A673 (cell line): Measurements from ENCODE around the gene OR51B2. TPM values are rescaled to one million over a fixed set of nuclear protein-coding genes. Genes with fewer than 3 reads are reported as not detected.

Experiments used
- BruUV-seq: library from RNA; stranded (reverse); fragments of 400-500 nt; replicated peaks from 2 replicates; lab custom pipeline; 2021; lab: Mats Ljungman, UMichigan
- CTCF ChIA-PET: fragments of 300-600 bp; sonication (Branson Sonifier 250); formaldehyde crosslinking; loops from one replicate; lab custom pipeline; 2022; ENCODE audit warnings: antibody characterized with exemption; lab: Charles Lee
- POLR2A ChIA-PET: fragments of 300-600 bp; sonication (Branson Sonifier 250); formaldehyde crosslinking; loops from one replicate; lab custom pipeline; 2022; ENCODE audit warnings: antibody characterized with exemption; ENCODE audit not compliant: low non-redundant PET; lab: Charles Lee
- DNase-seq: peaks from one replicate; pipeline ENCODE4 v3.0.0-alpha.2; 2015; ENCODE audit warnings: low spot score
- H3K27ac ChIP-seq: fragments of 200-600 bp; sonication (generic); 2 replicates; pipeline ENCODE4 v1.5.1; 2016; ENCODE audit warnings: mixed run types, low read depth, mild to moderate bottlenecking, mixed read lengths, antibody characterized with exemption, low read length; ENCODE audit not compliant: poor library complexity, severe bottlenecking
- H3K27me3 ChIP-seq: fragments of 200-600 bp; sonication (generic); replicated peaks from 2 replicates; pipeline ENCODE4 v1.6.1; 2017; ENCODE audit warnings: mixed run types, low read depth, mild to moderate bottlenecking, mixed read lengths, antibody characterized with exemption, low read length; ENCODE audit not compliant: insufficient read depth, poor library complexity
- H3K36me3 ChIP-seq: fragments of 200-600 bp; sonication (generic); 2 replicates; pipeline ENCODE4 v1.6.1; 2016; ENCODE audit warnings: mixed run types, mild to moderate bottlenecking, mixed read lengths, antibody characterized with exemption, low read length; ENCODE audit not compliant: insufficient read depth, poor library complexity, severe bottlenecking
- H3K4me1 ChIP-seq: fragments of 200-600 bp; sonication (generic); 2 replicates; pipeline ENCODE4 v1.6.1; 2017; ENCODE audit warnings: mixed run types, mild to moderate bottlenecking, mixed read lengths, antibody characterized with exemption, low read length; ENCODE audit not compliant: insufficient read depth, poor library complexity, severe bottlenecking
- H3K4me3 ChIP-seq: fragments of 200-600 bp; sonication (generic); 2 replicates; pipeline ENCODE4 v1.5.1; 2016; ENCODE audit warnings: low read depth, mixed run types, mild to moderate bottlenecking, mixed read lengths, low read length; ENCODE audit not compliant: poor library complexity, severe bottlenecking
- H3K9me3 ChIP-seq: fragments of 200-600 bp; sonication (generic); 2 replicates; pipeline ENCODE4 v1.6.1; 2016; ENCODE audit warnings: mixed run types, low read depth, mild to moderate bottlenecking, mixed read lengths, antibody characterized with exemption, low read length; ENCODE audit not compliant: poor library complexity, severe bottlenecking
- EZH2 ChIP-seq: fragments of 200-600 bp; sonication (generic); IDR thresholded peaks from 2 replicates; pipeline ENCODE4 v1.6.1; 2017; ENCODE audit warnings: borderline replicate concordance, low read depth, mild to moderate bottlenecking, mixed read lengths, antibody characterized with exemption, low read length; ENCODE audit not compliant: poor library complexity, severe bottlenecking
- intact Hi-C: fragments of 100-400 bp; cut with micrococcal nuclease; formaldehyde crosslinking; loops from one replicate; pipeline ENCODE4 v1.10.0; 2022; ENCODE audit not compliant: unreplicated experiment
- total RNA-seq: library from RNA; stranded (reverse); gene quantifications from 2 replicates; pipeline ENCODE4 v1.2.3, GENCODE V29; 2021
- TF ChIP-seq, protein P1 (sequence below): fragments of 300-800, 200-600 bp; sonication (generic); conservative IDR thresholded peaks from 2 replicates; pipeline ENCODE4 v1.5.1; 2017; ENCODE audit warnings: low read depth, mild to moderate bottlenecking, antibody characterized with exemption, low read length, moderate library complexity, mixed read lengths

The OR51B2 gene
- total RNA-seq, 1 experiment from 2014 or later, result not detected

DNA sequence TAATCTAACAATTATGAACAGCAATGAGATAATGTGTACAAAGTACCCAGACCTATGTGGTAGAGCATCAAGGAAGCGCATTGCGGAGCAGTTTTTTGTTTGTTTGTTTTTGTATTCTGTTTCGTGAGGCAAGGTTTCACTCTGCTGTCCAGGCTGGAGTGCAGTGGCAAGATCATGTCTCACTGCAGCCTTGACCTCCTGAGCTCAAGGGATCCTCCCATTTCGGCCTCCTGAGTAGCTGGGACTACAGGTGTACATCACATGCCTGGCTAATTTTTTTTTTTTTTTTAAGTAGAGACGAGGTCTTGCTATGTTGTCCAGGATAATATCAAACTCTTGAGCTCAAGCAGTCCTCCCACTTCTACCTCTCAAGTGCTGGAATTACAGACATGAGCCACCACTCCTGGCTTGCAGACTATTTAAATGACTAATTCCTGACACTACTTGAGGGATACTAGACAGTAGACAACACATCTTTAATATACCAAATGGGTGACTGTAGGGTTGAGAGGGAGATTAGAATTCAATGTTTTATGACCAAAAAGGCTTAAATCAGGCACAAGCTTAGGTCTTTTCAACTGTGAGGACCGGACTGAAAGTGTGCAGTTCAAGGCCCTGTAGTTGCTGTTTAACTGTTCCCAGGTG, 35.1 kb downstream of the OR51B2 start:
- Histone ChIP-seq H3K9me3 (no peaks in the 10 kb centered on the region), H3K4me1 (no peaks in the 10 kb centered on the region), H3K27me3 (no peaks in the 10 kb centered on the region), H3K4me3 (no peak overlapping the region), H3K27ac (no peak overlapping the region), H3K36me3 (no peaks in the 10 kb centered on the region)
- CTCF ChIA-PET, result no interaction called here
- intact Hi-C loops, result no loop called here
- no TSS peak for BruUV-seq
- TF ChIP-seq EZH2, result no peak
- TF ChIP-seq, protein P1, sequence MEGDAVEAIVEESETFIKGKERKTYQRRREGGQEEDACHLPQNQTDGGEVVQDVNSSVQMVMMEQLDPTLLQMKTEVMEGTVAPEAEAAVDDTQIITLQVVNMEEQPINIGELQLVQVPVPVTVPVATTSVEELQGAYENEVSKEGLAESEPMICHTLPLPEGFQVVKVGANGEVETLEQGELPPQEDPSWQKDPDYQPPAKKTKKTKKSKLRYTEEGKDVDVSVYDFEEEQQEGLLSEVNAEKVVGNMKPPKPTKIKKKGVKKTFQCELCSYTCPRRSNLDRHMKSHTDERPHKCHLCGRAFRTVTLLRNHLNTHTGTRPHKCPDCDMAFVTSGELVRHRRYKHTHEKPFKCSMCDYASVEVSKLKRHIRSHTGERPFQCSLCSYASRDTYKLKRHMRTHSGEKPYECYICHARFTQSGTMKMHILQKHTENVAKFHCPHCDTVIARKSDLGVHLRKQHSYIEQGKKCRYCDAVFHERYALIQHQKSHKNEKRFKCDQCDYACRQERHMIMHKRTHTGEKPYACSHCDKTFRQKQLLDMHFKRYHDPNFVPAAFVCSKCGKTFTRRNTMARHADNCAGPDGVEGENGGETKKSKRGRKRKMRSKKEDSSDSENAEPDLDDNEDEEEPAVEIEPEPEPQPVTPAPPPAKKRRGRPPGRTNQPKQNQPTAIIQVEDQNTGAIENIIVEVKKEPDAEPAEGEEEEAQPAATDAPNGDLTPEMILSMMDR, result no peak
- POLR2A ChIA-PET, result no interaction called here
- no peak for DNase-seq

GRCh38 chr11:5288108-5288905, 35.8 kb downstream of the OR51B2 start:
- no TSS peak for BruUV-seq
- intact Hi-C loops, result no loop called here
- DNase-seq, result no peak

DNA sequence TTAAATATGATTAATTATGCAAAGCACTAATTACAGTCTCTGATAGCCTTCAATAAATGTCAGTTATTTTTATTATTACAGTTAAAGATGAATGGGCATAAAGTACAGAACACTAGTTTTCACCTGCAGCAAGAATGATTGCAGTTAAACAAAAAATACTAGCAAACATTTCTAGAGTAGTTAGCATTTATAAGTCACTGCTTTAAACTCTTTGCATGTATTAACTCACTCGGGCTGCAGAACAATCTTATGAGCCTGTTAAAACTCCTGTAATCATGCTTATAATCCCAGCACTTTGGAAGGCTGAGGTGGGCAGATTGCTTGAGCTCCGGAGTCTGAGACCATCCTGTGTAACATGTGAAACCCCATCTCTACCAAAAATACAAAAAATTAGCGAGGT, 37.2 kb downstream of the OR51B2 start:
- POLR2A ChIA-PET, result no interaction called here
- no peaks in the 10 kb centered on the region for H3K27me3 ChIP-seq
- H3K36me3 ChIP-seq, result no peaks in the 10 kb centered on the region
- intact Hi-C loops, result no loop called here
- no TSS peak for BruUV-seq
- H3K27ac ChIP-seq, result no peak overlapping the region
- no peaks in the 10 kb centered on the region for H3K9me3 ChIP-seq
- CTCF ChIA-PET, result no interaction called here
- H3K4me1 ChIP-seq, result no peaks in the 10 kb centered on the region
- no peak overlapping the region for H3K4me3 ChIP-seq
- no peak for DNase-seq
- no peak for TF ChIP-seq EZH2
- TF ChIP-seq, protein P1, result no peak

More at GRCh38 chr11:5288108-5288905, 35.8 kb downstream of the OR51B2 start:
- Histone ChIP-seq H3K4me3 (no peak overlapping the region), H3K27ac (no peak overlapping the region), H3K36me3 (no peaks in the 10 kb centered on the region), H3K9me3 (no peaks in the 10 kb centered on the region), H3K27me3 (no peaks in the 10 kb centered on the region), H3K4me1 (no peaks in the 10 kb centered on the region)
- no peak for TF ChIP-seq EZH2
- TF ChIP-seq, protein P1, result no peak
- ChIA-PET CTCF (no interaction called here), POLR2A (no interaction called here)
